AG04449 (cell line): ENCODE results near the gene ANKRD16.
"Not testable (repeated sequence)": the region's sequence is repeated elsewhere in the genome, so short reads cannot be mapped to it uniquely, and the experiment has no call there.

Experiments used
- CTCF ChIA-PET: fragments of 350-600 bp; formaldehyde crosslinking; extraction: SDS; loops from one replicate; lab custom pipeline; 2021; ENCODE audit warnings: antibody characterized with exemption; lab: Yijun Ruan, JAX
- POLR2A ChIA-PET: fragments of 400-600, 350-600 bp; formaldehyde crosslinking; extraction: SDS; loops from one replicate; lab custom pipeline; 2020; ENCODE audit warnings: antibody characterized with exemption, inconsistent platforms; lab: Yijun Ruan, JAX
- DNase-seq: peaks from one replicate; pipeline ENCODE4 v3.0.0-alpha.2; 2010; ENCODE audit warnings: low read depth, low spot score
- H3K4me3 ChIP-seq: 2 replicates; pipeline ENCODE4 v1.5.1; 2011; ENCODE audit warnings: low read depth, mild to moderate bottlenecking, control low read depth, low read length
- TF ChIP-seq, protein P1 (sequence below): IDR thresholded peaks from one replicate; pipeline ENCODE4 v1.5.1; 2011; ENCODE audit warnings: mild to moderate bottlenecking, moderate library complexity, low read length, control low read depth, inconsistent platforms; ENCODE audit not compliant: insufficient read depth; ENCODE audit errors: missing control alignments

ANKRD16 gene

DNA sequence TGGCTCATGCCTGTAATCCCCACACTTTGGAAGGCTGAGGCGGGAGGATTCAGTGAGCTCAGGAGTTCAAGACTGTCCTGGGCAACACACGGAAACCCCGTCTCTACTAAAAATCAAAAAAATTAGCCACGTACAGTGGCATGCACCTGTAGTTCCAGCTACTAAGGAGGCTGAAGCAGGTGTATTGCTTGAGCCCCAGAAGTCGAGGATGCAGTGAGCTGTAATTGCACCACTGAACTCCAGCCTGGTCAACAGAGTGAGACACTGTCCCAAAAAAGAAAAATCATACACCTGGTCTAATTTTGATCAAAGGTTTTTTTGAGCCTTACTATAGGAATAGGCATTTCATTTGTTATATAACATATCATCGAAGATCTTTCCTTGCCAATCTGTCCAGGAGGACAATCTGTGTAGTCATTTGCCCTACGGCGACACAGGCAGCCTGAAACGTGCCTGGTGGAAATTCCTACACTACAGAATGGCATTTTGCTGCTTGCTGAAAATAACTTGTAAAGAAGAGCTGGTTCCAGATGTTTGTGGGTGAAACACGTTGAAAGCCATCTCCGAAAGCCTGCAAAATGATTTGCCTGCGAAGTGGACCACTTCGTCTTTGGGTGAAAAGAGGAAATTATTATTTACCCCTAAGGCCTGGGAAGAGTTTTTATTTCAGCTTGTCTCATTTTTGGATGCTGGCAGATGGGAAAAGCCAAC is 45.2 kb downstream of the ANKRD16 start:
- TF ChIP-seq, protein P1, sequence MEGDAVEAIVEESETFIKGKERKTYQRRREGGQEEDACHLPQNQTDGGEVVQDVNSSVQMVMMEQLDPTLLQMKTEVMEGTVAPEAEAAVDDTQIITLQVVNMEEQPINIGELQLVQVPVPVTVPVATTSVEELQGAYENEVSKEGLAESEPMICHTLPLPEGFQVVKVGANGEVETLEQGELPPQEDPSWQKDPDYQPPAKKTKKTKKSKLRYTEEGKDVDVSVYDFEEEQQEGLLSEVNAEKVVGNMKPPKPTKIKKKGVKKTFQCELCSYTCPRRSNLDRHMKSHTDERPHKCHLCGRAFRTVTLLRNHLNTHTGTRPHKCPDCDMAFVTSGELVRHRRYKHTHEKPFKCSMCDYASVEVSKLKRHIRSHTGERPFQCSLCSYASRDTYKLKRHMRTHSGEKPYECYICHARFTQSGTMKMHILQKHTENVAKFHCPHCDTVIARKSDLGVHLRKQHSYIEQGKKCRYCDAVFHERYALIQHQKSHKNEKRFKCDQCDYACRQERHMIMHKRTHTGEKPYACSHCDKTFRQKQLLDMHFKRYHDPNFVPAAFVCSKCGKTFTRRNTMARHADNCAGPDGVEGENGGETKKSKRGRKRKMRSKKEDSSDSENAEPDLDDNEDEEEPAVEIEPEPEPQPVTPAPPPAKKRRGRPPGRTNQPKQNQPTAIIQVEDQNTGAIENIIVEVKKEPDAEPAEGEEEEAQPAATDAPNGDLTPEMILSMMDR = no peak
- H3K4me3 ChIP-seq = no peak overlapping the region
- ChIA-PET POLR2A (interaction anchor here (1.5 kb wide), 1 partner anchor 31 kb away, joined by 5 read pairs; the partner anchor contains the start of gene GDI2), CTCF (interaction anchor here (0.9 to 1.6 kb wide), 3 partner anchors 14 to 46 kb away, joined by 3 to 5 read pairs (median 3); no protein-coding TSS in a partner anchor)
- no peak for DNase-seq

DNA sequence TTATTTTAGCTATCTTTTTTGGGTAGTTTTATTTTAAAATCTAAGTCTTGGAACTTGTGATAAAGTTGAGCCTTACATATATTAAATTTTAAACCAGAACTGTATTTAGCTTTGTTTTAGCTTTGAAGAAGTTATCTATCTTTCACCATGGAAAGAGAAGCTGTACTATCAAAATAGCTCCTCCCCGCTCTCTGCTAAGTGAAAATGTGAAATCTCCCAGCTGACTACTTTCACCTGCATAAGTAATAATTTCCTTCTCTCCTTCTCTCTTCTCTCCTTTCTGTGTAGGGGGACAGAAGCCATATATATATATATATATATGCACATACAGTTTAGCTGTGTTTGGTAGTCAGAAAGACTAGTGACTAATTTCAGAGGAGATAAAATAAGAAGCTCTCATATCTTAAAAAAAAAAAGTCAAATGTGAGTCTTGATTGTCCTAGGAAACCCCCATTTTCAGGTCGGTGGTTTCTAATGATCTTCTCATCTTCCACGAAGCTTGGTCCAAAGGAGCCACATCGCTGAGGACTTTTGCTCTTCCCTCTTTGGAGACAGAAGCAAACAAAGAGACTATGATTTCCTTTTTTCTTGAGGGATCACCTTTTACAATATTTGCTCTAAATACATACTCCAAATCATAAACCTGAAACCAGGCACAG is 45.9 kb downstream of the ANKRD16 start:
- ChIA-PET POLR2A (interaction anchor here (1.5 kb wide), 1 partner anchor 30 kb away, joined by 5 read pairs; the partner anchor contains the start of gene GDI2), CTCF (interaction anchor here (0.8 to 1.6 kb wide), 3 partner anchors 15 to 29 kb away, joined by 3 to 4 read pairs (median 3); no protein-coding TSS in a partner anchor)
- no peak overlapping the region for H3K4me3 ChIP-seq
- no peak for DNase-seq
- TF ChIP-seq, protein P1 = no peak

DNA sequence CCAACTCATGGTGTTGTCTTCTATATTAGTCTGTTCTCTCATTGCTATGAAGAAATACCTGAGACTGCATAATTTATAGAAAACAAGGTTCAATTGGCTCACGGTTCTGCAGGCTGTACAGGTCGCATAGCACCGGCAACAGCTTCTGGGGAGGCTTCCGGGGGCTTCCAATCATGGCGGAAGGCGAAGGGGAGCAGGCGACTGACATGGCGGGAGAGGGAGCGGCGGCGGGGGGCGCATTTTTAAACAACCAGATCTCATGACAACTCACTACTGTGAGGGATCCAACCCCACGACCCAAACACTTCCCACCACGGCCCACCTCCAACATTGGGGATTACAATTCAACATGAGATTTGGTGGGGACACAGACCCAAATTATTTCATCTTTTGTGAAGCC is 47.7 kb downstream of the ANKRD16 start:
- ChIA-PET POLR2A (no interaction called here), CTCF (interaction anchor here (1.0 to 1.7 kb wide), 2 partner anchors 15 to 17 kb away, joined by 3 to 6 read pairs; no protein-coding TSS in a partner anchor)
- H3K4me3 ChIP-seq = no peak overlapping the region
- DNase-seq = no peak
- TF ChIP-seq, protein P1 = no peak

DNA sequence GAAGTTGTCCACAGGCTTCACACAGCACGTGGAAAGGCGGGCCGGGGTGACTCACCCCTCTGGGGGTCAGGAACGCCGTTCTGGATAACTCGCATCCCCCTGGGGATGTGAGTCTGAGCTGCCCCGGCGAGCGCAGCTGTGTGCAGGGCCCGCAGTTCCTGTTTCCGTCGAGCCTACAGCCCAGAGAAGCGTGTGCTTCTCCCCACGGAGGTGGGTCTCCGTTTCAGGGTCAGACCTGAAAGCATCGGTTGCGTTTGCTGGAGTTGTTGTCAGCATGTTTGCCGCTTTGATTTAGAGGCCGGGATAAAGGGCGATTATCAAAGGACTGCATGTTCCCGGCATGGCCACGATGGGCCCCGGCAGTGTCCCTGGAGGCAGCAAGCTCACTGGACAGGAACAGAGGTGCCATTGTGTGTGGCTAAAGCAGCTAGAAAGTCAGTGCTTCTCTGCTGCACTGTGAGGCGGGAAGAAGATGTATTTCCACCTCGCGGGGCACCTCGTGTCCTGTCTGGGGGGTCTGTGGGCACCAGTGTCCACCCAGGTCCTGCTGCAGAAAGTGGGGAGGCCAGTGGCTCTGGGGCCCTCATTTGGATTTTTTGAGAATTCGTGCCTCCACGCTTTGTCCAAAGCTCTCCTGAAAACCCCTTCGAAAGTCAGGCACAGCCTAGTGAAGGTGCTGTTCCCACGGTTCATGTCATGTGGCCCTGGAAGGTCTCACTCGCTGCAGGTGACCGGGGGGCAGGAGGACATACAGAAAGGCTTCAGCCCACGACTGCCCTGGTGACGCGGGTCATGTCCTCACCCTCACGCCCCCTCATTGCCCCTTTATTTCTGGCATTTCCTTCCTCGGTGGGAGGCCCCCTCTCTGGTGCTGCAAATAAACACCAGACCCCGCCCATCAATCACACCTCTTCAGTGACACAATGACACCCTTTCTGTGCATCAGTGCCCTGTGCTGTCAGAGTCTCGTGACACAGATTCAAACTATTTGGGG is 49.1 kb downstream of the ANKRD16 start:
- CTCF ChIA-PET = interaction anchor here (0.8 to 1.7 kb wide), 3 partner anchors 10 to 18 kb away, joined by 3 to 6 read pairs (median 3); no protein-coding TSS in a partner anchor

DNA sequence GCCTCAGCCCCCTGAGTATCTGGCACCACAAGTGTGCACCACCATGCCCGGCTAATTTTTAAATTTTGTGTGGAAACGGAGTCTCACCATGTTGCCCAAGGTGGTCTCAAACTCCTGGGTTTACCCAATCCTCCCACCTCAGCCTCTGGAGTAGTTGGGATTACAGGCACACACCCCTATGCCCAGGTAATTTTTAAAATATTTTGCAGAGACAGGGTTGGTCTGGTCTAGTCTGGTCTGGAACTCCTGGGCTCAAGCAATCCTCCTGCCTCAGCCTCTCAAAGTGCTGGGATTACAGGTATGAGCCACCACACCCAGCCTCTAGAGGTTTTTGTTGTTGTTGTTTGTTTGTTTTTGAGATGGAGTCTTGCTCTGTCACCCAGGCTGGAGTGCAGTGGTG is 53.5 kb downstream of the ANKRD16 start:
- CTCF ChIA-PET = not testable (repeated sequence)

More for the DNA sequence above, 49.1 kb downstream of the ANKRD16 start:
- H3K4me3 ChIP-seq = no peak overlapping the region
- POLR2A ChIA-PET = no interaction called here
- TF ChIP-seq, protein P1 = no peak
- DNase-seq = no peak

DNA sequence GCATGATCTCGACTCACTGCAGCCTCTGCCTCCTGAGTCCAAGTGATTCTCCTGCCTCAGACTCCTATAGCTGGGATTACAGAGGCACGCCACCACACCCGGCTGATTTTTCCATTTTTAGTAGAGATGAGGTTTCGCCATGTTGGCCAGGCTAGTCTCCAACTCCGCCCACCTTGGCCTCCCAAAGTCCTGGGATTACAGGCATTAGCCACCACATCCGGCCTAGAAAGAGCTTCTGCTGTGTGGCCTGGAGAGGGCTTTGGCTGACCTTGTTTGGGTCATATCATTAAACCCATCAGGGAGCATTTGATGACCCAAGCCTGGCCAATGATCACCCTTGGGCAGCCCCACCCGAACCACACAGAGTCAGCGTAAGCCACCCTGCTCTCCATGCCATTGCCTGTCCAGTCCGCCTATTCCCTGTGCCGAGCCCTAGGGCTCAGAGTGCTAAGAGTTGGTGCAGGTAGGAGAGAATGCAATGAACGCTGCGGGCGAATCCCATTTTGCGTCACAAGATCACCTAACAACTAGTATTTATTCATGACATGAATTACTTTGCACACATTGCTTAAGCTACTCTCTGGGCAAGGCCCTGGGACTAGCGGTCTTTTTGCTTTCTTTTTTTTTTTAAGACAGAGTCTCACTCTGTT is 54.1 kb downstream of the ANKRD16 start:
- H3K4me3 ChIP-seq = no peak overlapping the region
- ChIA-PET CTCF (no interaction called here), POLR2A (no interaction called here)
- no peak for DNase-seq
- TF ChIP-seq, protein P1 = no peak

More for the DNA sequence above, 53.5 kb downstream of the ANKRD16 start:
- DNase-seq, POLR2A ChIA-PET, H3K4me3 ChIP-seq: not testable (repeated sequence)
